AG09309 (cell line): Measurements from ENCODE around the gene THNSL1.

Source experiments
- DNase-seq: peaks from one replicate; pipeline ENCODE4 v3.0.0-alpha.2; 2010; ENCODE audit warnings: low read depth
- H3K4me3 ChIP-seq: 2 replicates; pipeline ENCODE4 v1.5.1; 2011; ENCODE audit warnings: mild to moderate bottlenecking, low read depth, low read length, moderate library complexity; ENCODE audit not compliant: control insufficient read depth
- TF ChIP-seq, protein P1 (sequence below): IDR thresholded peaks from 2 replicates; pipeline ENCODE4 v1.5.1; 2011; ENCODE audit warnings: mild to moderate bottlenecking, low read depth, low read length, inconsistent platforms; ENCODE audit not compliant: insufficient read depth, control insufficient read depth; ENCODE audit errors: missing control alignments

THNSL1 gene

DNA sequence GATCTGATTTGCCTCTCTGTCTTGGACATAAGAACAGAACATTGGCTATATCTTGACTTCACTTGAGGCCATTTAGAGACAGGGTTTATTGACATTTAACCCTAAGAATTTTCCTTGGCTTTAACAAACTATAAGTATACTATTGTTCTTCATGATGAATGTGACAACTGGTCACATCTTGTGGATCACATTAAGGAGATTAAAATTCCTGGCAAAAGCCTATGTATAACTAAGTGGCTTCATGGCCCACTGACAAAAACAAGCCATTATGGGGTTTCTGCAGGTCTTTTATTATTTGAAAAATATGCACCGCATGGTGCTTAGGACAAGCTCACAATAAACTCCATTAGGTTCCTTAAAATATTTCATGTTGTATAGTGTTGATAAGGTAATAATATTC, 54.8 kb downstream of the THNSL1 start:
- TF ChIP-seq, protein P1, sequence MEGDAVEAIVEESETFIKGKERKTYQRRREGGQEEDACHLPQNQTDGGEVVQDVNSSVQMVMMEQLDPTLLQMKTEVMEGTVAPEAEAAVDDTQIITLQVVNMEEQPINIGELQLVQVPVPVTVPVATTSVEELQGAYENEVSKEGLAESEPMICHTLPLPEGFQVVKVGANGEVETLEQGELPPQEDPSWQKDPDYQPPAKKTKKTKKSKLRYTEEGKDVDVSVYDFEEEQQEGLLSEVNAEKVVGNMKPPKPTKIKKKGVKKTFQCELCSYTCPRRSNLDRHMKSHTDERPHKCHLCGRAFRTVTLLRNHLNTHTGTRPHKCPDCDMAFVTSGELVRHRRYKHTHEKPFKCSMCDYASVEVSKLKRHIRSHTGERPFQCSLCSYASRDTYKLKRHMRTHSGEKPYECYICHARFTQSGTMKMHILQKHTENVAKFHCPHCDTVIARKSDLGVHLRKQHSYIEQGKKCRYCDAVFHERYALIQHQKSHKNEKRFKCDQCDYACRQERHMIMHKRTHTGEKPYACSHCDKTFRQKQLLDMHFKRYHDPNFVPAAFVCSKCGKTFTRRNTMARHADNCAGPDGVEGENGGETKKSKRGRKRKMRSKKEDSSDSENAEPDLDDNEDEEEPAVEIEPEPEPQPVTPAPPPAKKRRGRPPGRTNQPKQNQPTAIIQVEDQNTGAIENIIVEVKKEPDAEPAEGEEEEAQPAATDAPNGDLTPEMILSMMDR = no peak
- H3K4me3 ChIP-seq = no peak overlapping the region
- DNase-seq = no peak

DNA sequence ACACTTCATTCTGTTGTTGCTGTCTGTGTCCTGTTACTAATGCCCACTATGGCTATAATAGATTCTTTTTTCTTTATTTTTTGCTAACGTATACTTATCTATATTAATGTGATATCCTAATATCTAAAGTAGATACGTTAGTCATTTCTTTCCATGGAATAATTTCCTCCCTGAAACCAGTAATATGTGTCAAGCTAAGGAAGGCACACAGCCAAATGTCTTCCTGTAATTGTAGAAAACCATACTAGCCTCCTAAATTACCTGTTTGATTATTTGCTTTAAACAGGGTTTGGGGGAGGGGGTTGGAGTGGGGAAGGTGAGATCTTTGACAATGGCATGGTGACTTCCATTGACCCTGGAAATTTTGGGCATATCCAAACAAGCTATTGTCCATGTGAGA, 56.4 kb downstream of the THNSL1 start:
- TF ChIP-seq, protein P1 = no peak
- DNase-seq = no peak
- H3K4me3 ChIP-seq = no peak overlapping the region

DNA sequence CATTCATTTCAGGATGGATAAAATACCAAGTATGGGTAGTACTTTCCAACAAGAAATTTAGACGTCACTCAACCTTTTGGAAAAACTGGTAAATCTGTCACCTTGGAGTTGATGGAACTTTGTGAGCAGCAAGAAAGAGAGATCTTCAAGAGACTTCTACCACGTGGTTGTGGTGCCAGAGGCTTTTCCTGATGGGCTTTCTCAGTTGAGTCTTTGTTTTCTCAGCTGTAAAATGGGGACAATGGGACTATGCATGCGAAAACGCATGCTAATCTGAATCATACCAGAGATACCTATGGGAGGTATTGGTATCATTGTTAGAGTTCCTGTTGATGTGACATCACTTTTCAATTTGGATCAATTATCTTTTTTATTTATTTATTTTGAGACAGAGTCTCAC, 59.4 kb downstream of the THNSL1 start:
- DNase-seq = no peak
- TF ChIP-seq, protein P1 = no peak
- no peak overlapping the region for H3K4me3 ChIP-seq
